Transverse colon (tissue), 4 donors: Measurements from ENCODE around the gene APCS. TPM values are rescaled to one million over a fixed set of nuclear protein-coding genes. Genes with fewer than 3 reads are reported as not detected.

Source experiments
- DNase-seq: peaks from one replicate; pipeline ENCODE4 v3.0.0-alpha.2; 2019
- H3K27ac ChIP-seq, 4 donors: fragments of 200-600 bp; sonication (generic); 2 replicates each; pipeline ENCODE4 v1.5.1; 2016 to 2018; ENCODE audit warnings: inconsistent platforms in 4 of 4
- H3K27me3 ChIP-seq: fragments of 200-600 bp; sonication (generic); 2 replicates; pipeline ENCODE4 v1.5.1; 2017; ENCODE audit warnings: inconsistent platforms
- H3K36me3 ChIP-seq, 4 donors: fragments of 200-600 bp; sonication (generic); 2 replicates each; pipeline ENCODE4 v1.5.1; 2017 to 2019; ENCODE audit warnings: inconsistent platforms in 4 of 4
- H3K4me1 ChIP-seq, 4 donors: fragments of 200-600 bp; sonication (generic); 2 replicates each; pipeline ENCODE4 v1.5.1; 2017 to 2020; ENCODE audit warnings: inconsistent platforms in 4 of 4
- H3K4me3 ChIP-seq, 4 donors: fragments of 200-600 bp; sonication (generic); 1 replicate in 1 of 4; 2 replicates in 3 of 4; pipeline versions ENCODE4 v1.5.1 to v1.6.1; 2017 to 2019; ENCODE audit warnings: inconsistent platforms in 4 of 4
- H3K9me3 ChIP-seq, 2 donors: fragments of 200-600 bp; sonication (generic); 2 replicates each; pipeline ENCODE4 v1.5.1; 2017 to 2019; ENCODE audit warnings: inconsistent platforms in 2 of 2
- CTCF ChIP-seq, 5 experiments: fragments of 200-600 bp in 3 of 5; fragments of 450-650 bp in 2 of 5; sonication (generic) in 3 of 5; IDR thresholded peaks; 1 replicate in 2 of 5; 2 replicates in 3 of 5; pipeline ENCODE4 v1.5.1; 2016 to 2017; ENCODE audit warnings: antibody characterized with exemption in 5 of 5, inconsistent platforms in 3 of 5, mild to moderate bottlenecking in 2 of 5, moderate library complexity in 1 of 5
- EP300 ChIP-seq: sonication (generic); formaldehyde crosslinking; IDR thresholded peaks from one replicate; pipeline ENCODE4 v1.6.1; 2017; ENCODE audit warnings: antibody characterized with exemption, low read depth
- POLR2A ChIP-seq: fragments of 450-650 bp; IDR thresholded peaks from one replicate; pipeline ENCODE4 v1.6.1; 2016; ENCODE audit warnings: antibody characterized with exemption, mild to moderate bottlenecking, moderate library complexity
- POLR2AphosphoS5 ChIP-seq, 3 donors: sonication (generic); formaldehyde crosslinking; IDR thresholded peaks; one replicate each; pipeline ENCODE4 v1.6.1; 2016; ENCODE audit warnings: antibody characterized with exemption in 3 of 3
- WGBS, 2 donors: methylation state at CpG; one replicate each; pipeline ENCODE4 v1.1.5; 2018; ENCODE audit warnings: low coverage in 1 of 2; 5-methylcytosine and 5-hydroxymethylcytosine counted together
- in situ Hi-C, 4 donors: fragments of 200-750 bp; cut with MboI; loops; one replicate each; pipeline versions ENCODE4 v1.15.0 to v1.15.1; 2017; ENCODE audit warnings: low sequenced_read_pairs in 3 of 4, low pct_ligation_motif_present in 1 of 4, low pct_unique_long_range_greater_than_20kb in 1 of 4
- intact Hi-C: fragments of 100-400 bp; cut with DNase I; formaldehyde crosslinking; loops from one replicate; pipeline ENCODE4 v1.15.1; 2023; ENCODE audit warnings: low total_unique reads
- total RNA-seq, 4 donors: library from RNA; depleted of rRNA; stranded (reverse); fragments of >200 nt; gene quantifications; one replicate each; pipeline ENCODE4 v1.1.0, GENCODE V29; 2016

APCS gene
- total RNA-seq: not detected

DNA sequence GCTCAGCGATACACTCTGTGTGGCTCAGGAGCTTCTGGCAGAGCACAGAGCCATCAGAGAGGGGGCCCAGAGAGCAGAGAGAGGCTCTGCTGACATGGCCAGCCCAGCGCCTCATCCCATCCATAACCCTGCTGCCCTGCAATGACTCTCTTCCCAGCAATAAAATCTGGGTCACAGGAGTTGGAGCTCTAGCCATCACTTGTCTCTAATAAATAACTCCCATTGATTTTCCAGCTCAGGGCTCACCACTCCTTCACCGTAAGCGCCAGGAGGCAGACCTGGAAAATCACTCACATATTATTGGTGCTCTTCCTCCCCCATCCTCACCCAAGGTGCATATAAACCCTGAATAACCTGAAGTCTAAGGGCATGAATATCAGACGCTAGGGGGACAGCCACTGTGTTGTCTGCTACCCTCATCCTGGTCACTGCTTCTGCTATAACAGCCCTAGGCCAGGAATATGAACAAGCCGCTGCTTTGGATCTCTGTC, at the start of gene APCS:
Gene APCS, plus strand, starts transcription at position 366 of the 491 bp plus-strand sequence. Its CDS starts 96 bp downstream, at position 462.
- Histone ChIP-seq H3K9me3 (no peaks in the 10 kb centered on the region), H3K36me3 (no peaks in the 10 kb centered on the region), H3K27ac (no peak within 1 kb of the TSS), H3K27me3 (no peaks in the 10 kb centered on the region), H3K4me1 (no peaks in the 10 kb centered on the region), H3K4me3 (no peak within 1 kb of the TSS)
- in situ Hi-C loops (no loop called here), intact Hi-C loops (no loop called here)
- TF ChIP-seq POLR2A (no peak), EP300 (no peak), POLR2AphosphoS5 (IDR thresholded peaks at IDR 0.05) (no peak), CTCF (IDR thresholded peaks at IDR 0.05) (no peak)
- 58 to 84% methylated on average over 3 to 6 of the region's 6 CpGs for WGBS, 2 donors
- no peak for DNase-seq

GRCh38 chr1:159548126-159548525, 39.5 kb upstream of the APCS start:
- Histone ChIP-seq H3K27me3 (no peaks in the 10 kb centered on the region), H3K9me3 (no peaks in the 10 kb centered on the region), H3K36me3 (no peaks in the 10 kb centered on the region), H3K4me3 (no peak overlapping the region), H3K27ac (no peak overlapping the region), H3K4me1 (no peaks in the 10 kb centered on the region)
- WGBS, 2 donors: 52% methylated on average over 2 of the region's 2 CpGs; no CpG with 5 or more reads in 1 of the 2 donors
- in situ Hi-C loops (no loop called here), intact Hi-C loops (no loop called here)
- TF ChIP-seq CTCF (IDR thresholded peaks at IDR 0.05) (no peak), EP300 (no peak), POLR2AphosphoS5 (IDR thresholded peaks at IDR 0.05) (no peak), POLR2A (no peak)
- DNase-seq: no peak

DNA sequence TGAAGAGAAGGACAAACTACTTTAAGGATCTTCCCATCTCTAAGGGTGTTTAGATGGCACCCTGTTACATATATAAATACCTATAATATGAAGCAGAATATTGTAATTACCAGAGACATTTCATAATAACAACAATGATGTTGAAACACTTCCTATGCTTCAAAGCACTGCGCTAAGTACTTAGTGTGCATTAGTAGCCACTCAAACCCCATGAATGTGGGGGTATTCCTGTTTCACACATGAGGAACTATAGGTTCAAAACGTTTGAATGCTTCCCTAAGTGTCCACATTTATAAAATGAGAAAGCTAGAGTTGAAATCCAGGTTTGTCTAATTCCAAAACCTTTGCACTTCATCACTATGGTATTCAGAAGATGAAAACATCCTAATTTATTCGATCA, 33.4 kb upstream of the APCS start:
- TF ChIP-seq CTCF (IDR thresholded peaks at IDR 0.05) (no peak), EP300 (no peak), POLR2AphosphoS5 (IDR thresholded peaks at IDR 0.05) (no peak), POLR2A (no peak)
- Histone ChIP-seq H3K4me1 (no peaks in the 10 kb centered on the region), H3K4me3 (no peak overlapping the region), H3K27me3 (no peaks in the 10 kb centered on the region), H3K9me3 (no peaks in the 10 kb centered on the region), H3K27ac (no peak overlapping the region), H3K36me3 (no peaks in the 10 kb centered on the region)
- in situ Hi-C loops (no loop called here), intact Hi-C loops (no loop called here)
- no peak for DNase-seq
- WGBS, 2 donors: 44 to 47% methylated on average over 3 of the region's 3 CpGs

- intact Hi-C loops: no loop called here
- Histone ChIP-seq H3K27ac (no peak overlapping the region), H3K4me1 (no peaks in the 10 kb centered on the region), H3K27me3 (no peaks in the 10 kb centered on the region), H3K36me3 (no peaks in the 10 kb centered on the region), H3K4me3 (no peak overlapping the region), H3K9me3 (no peaks in the 10 kb centered on the region)
- in situ Hi-C loops: no loop called here
- no peak for TF ChIP-seq POLR2AphosphoS5 (IDR thresholded peaks at IDR 0.05)
- 28 to 42% methylated on average over 1 of the region's 1 CpG for WGBS, 2 donors
- DNase-seq: no peak
These were observed 32.9 kb upstream of the APCS start for GRCh38 chr1:159554696-159555095.

- in situ Hi-C loops: no loop called here
- no peaks in the 10 kb centered on the region for H3K27me3 ChIP-seq
- 47% methylated on average over 3 of the region's 3 CpGs; no CpG with 5 or more reads in 1 of the 2 donors for WGBS, 2 donors
- no peak overlapping the region for H3K27ac ChIP-seq
- no peaks in the 10 kb centered on the region for H3K36me3 ChIP-seq
- intact Hi-C loops: no loop called here
- no peaks in the 10 kb centered on the region for H3K9me3 ChIP-seq
- H3K4me1 ChIP-seq: no peaks in the 10 kb centered on the region
- DNase-seq: no peak
- no peak for TF ChIP-seq POLR2A
- no peak for TF ChIP-seq POLR2AphosphoS5 (IDR thresholded peaks at IDR 0.05)
- no peak for TF ChIP-seq EP300
- TF ChIP-seq CTCF (IDR thresholded peaks at IDR 0.05): no peak
- no peak overlapping the region for H3K4me3 ChIP-seq
These were observed 30.7 kb upstream of the APCS start for GRCh38 chr1:159556931-159557369.
